ENCODE results near the gene KIF1B. TPM values are rescaled to one million over a fixed set of nuclear protein-coding genes. Genes with fewer than 3 reads are reported as not detected.

The KIF1B gene
- total and polyA plus RNA-seq, 2 donors from 2014 or later = 8.0 to 46.4 TPM

- intact Hi-C loops (cut with DNase I) = no loop called here
These were observed 177.5 kb downstream of the KIF1B start for GRCh38 chr1:10387677-10388386.

GRCh38 chr1:10388387-10388715 is 178.0 kb downstream of the KIF1B start:
- no peak for TF ChIP-seq CTCF (IDR thresholded peaks at IDR 0.05; ENCODE audit: borderline replicate concordance, extremely low read depth, insufficient read depth)
- Histone ChIP-seq H3K9ac (ENCODE audit: low read length in 3 of 3) (no peak overlapping the region), H3K27me3 (ENCODE audit: control insufficient read depth, insufficient read depth, low read length) (no peaks in the 10 kb centered on the region), H3K9me3 (ENCODE audit: control insufficient read depth in 2 of 3, insufficient read depth in 1 of 3, low read length in 3 of 3) (no peaks in the 10 kb centered on the region), H3K27ac (ENCODE audit: low read depth in 2 of 2, low read length in 2 of 2) (no peak overlapping the region), H3K36me3 (ENCODE audit: control insufficient read depth in 2 of 3, insufficient read depth in 3 of 3, low read length in 3 of 3) (peaks cover 0 to 3% (median 0%) of the 10 kb centered on the region in 3 donors), H3K4me3 (ENCODE audit: low read length in 3 of 3) (no peak overlapping the region), H3K4me1 (ENCODE audit: control insufficient read depth in 2 of 3, insufficient read depth in 2 of 3, low read depth in 1 of 3, low read length in 3 of 3) (peaks cover 0 to 13% (median 8%) of the 10 kb centered on the region in 3 donors)
- FAIRE-seq = no peak
- no peak for DNase-seq
- intact Hi-C loops (cut with DNase I) = no loop called here

More at GRCh38 chr1:10387677-10388386, 177.5 kb downstream of the KIF1B start:
- no peak for TF ChIP-seq CTCF (IDR thresholded peaks at IDR 0.05; ENCODE audit: borderline replicate concordance, extremely low read depth, insufficient read depth)
- H3K36me3 ChIP-seq (ENCODE audit: control insufficient read depth in 2 of 3, insufficient read depth in 3 of 3, low read length in 3 of 3) = peaks cover 0 to 3% (median 0%) of the 10 kb centered on the region in 3 donors
- H3K27me3 ChIP-seq (ENCODE audit: control insufficient read depth, insufficient read depth, low read length) = no peaks in the 10 kb centered on the region
- FAIRE-seq = no peak
- peaks cover 0 to 13% (median 8%) of the 10 kb centered on the region in 3 donors for H3K4me1 ChIP-seq (ENCODE audit: control insufficient read depth in 2 of 3, insufficient read depth in 2 of 3, low read depth in 1 of 3, low read length in 3 of 3)
- peak in 2 of 5 donors; percentile 41 to 71 for DNase-seq
- peak overlapping the region; percentile 10 to 50 for H3K27ac ChIP-seq (ENCODE audit: low read depth in 2 of 2, low read length in 2 of 2)
- peak overlapping the region in 1 of 3 donors; percentile 14 for H3K4me3 ChIP-seq (ENCODE audit: low read length in 3 of 3)
- H3K9ac ChIP-seq (ENCODE audit: low read length in 3 of 3) = peak overlapping the region in 1 of 3 donors; percentile 18
- H3K9me3 ChIP-seq (ENCODE audit: control insufficient read depth in 2 of 3, insufficient read depth in 1 of 3, low read length in 3 of 3) = no peaks in the 10 kb centered on the region

- H3K27me3 ChIP-seq (ENCODE audit: control insufficient read depth, insufficient read depth, low read length) = no peaks in the 10 kb centered on the region
- no peak overlapping the region for H3K4me3 ChIP-seq (ENCODE audit: low read length in 3 of 3)
- no peak overlapping the region for H3K9ac ChIP-seq (ENCODE audit: low read length in 3 of 3)
- H3K9me3 ChIP-seq (ENCODE audit: control insufficient read depth in 2 of 3, insufficient read depth in 1 of 3, low read length in 3 of 3) = no peaks in the 10 kb centered on the region
- intact Hi-C loops (cut with DNase I) = no loop called here
- no peak for DNase-seq
- peaks cover 0 to 13% (median 8%) of the 10 kb centered on the region in 3 donors for H3K4me1 ChIP-seq (ENCODE audit: control insufficient read depth in 2 of 3, insufficient read depth in 2 of 3, low read depth in 1 of 3, low read length in 3 of 3)
- peaks cover 0 to under 1% (median 0%) of the 10 kb centered on the region in 3 donors for H3K36me3 ChIP-seq (ENCODE audit: control insufficient read depth in 2 of 3, insufficient read depth in 3 of 3, low read length in 3 of 3)
- no peak for FAIRE-seq
- H3K27ac ChIP-seq (ENCODE audit: low read depth in 2 of 2, low read length in 2 of 2) = no peak overlapping the region
- TF ChIP-seq CTCF (IDR thresholded peaks at IDR 0.05; ENCODE audit: borderline replicate concordance, extremely low read depth, insufficient read depth) = no peak
These were observed 179.1 kb downstream of the KIF1B start for GRCh38 chr1:10389271-10389973.
